HG03342 (cell line): ENCODE data around the gene ATCAY.
"Not testable (repeated sequence)": the region's sequence is repeated elsewhere in the genome, so short reads cannot be mapped to it uniquely, and the experiment has no call there.

Experiments used
- ATAC-seq: cut with Tn5 transposase; IDR thresholded peaks from one replicate; pipeline ENCODE4 v1.9.1; 2021; ENCODE audit warnings: mild to moderate bottlenecking, moderate library complexity; ENCODE audit not compliant: unreplicated experiment

Gene ATCAY

DNA sequence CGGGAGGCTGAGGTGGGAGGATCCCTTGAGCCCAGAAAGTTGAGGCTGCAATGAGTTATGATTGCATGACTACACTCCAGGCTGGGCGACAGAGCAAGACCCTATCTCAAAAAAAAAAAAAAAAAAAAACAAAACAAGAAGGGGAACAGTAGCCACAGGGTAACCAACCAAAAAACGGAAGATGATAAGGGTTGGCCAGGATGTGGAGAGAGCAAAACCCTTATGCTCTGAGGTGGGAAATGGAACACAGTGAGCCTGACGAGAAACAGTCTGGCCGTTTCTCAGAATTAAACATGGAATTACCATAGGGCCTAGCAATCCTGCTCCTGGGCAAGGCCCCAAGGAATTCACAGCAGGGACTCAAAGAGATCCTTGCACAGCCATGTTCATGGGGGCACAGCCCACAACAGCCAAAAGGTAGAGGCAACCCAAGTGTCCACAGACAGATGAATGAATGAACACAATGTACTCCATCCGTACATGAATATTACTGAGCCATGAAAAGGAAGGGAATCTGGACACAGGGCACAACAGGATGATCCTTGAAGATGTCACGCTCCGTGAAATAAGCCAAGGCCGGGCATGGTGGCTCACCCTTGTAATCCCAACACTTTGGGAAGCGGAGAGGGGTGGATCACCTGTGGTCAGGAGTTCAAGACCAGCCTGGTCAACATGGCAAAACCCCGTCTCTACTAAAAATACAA lies 63.7 kb downstream of the ATCAY start:
- no peak for ATAC-seq

DNA sequence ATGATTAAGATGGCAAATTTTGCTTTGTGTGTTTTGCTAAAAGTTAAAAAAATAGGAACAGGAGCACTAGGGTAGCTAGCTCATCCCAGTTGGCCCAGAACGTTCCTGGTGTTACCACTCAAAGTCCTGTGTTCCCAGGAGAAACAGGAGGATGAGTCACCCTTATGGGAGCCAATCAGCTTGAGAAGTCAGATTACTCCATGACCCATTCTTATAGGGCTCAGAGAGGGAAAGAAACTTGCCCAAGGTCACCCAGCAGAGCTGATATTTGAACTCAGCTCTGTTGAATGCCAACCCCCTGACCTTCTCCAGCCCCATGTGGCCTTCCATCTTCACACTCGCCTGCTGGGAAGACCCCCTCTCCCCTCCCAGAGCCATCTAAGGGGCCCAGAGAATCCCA lies 65.4 kb downstream of the ATCAY start:
- no peak for ATAC-seq

DNA sequence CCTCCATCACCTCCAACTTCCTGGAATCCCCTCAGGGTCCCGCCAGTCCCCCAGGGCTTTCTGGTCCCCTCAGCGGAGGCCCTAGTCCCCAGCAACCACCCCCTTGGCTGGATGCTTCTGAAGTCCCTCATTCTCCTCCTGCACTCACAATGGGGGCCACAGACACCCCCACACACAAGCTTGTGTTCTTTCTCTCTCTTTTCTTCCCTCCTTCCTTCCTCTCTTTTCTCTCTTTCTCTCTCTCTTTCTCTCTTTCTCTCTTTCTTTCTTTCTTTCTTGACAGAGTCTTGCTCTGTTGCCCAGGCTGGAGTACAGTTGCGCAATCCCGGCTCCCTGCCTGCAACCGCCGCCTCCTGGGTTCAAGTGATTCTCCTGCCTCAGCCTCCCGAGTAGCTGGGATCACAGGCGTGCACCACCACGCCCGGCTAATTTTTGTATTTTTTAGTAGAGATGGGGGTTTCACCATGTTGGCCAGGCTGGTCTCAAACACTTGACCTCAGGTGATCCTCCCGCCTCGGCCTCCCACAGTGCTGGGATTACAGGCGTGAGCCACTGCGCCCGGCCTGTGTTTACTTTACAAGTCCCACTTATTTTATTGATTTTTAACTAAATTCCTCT lies 66.9 kb downstream of the ATCAY start:
- not testable (repeated sequence) for ATAC-seq

DNA sequence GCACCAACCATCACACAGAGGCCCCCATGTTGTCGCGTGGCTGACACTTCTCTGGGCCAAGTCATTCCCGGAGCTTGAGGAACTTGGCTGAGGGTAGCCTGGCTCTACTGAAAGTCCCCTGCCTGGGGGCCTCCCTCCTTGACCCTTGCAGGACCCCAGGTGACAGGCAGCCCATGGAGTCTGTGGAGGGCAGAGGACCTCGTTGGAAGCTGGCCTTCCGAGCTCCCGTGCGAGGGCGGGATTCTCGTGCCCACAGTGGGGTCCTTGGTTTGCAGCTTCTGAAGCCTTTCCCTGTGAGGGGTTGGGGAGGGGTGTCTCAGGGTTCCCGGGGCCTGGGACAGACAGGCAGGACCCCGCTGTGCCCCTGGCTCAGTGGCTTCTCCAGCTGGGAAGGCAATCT lies 68.8 kb downstream of the ATCAY start:
- no peak for ATAC-seq

DNA sequence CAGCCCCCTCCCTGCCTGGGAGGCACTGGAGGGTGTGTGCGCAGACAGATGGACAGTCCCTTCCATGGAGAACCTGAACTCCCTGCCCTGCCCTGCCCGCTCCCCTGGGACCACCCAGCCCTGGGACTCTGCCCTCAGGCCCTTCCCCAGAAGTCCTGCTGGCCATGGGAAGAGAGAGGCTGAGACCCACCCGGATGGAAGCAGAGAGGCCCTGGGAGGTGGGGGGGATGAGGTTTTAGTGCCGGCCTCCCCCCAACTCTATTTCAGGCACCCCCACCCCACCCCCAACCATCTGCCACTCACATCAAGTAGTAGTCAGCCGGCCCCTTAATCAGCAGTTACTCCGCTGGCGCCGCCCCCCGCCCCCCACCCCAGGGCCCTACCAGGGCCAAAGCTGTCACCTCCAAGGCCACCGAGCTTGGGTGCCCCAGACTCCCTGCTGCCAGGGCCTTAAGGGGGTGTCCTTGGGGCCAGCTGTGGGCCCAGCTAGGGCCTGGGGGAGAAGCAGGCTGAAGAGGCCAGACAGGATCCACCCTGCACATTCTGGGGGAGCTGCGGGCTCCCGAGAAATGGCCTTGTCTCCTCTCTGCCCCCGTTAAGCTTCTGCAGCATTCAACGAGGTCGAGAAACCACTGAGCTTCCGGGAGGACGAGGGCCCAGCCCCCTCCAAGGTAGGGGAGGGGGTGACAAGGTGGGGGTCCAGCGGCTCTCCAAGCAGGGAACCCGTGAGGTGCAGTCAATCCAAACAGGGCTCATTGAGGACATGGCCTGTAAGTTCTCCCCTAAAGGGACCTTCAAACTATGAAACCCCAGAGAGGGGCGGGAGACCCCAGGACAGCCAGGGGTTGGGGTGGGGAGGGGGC lies 69.7 kb downstream of the ATCAY start:
- no peak for ATAC-seq

DNA sequence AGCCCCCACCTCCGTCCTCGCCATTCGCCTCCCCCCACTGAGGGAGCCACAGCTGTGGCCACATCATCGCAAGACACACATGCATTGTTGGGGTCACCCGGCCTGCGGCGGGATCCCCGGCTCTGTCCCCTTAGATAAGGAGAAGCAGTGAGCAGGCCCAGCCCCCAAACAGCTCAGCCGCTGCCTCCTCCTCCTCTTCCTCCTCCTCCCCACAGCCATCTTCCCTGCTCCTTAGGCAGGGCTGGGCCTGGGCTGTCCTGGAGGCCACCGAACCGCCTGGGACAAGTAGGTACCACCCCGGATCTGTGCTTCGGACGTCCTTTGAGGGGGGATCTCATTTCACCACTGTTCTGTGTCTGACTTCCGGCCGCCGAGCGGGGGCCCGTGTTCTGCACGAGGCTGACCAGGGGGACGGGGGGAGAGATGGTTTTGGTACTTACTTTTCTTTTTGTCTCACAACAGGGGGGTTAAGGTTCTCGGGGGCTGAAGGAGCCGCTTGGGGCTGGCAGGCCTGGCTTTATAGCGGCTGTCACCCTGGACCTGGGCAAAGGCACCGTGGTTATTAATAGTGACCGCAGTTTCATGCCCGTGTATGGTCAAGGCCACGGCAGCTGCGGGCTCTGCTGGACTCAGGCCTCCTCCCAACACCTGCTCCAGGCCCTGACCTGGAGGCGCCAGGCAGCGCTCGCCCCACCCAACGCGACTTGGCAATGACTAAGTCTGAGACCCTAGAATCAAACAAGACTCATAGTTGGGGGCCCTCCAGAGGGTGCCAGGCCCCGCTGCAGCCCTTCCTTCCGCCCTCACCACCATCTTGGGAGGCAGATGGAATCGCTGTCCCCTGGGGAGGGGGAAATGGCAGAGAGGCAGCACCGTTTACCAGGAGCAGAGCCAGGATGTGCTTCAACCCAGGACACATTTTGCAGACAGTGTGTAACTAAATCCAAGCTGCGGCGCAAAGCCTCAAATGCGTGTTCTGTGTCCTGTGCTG lies 70.7 kb downstream of the ATCAY start:
- ATAC-seq, result no peak

DNA sequence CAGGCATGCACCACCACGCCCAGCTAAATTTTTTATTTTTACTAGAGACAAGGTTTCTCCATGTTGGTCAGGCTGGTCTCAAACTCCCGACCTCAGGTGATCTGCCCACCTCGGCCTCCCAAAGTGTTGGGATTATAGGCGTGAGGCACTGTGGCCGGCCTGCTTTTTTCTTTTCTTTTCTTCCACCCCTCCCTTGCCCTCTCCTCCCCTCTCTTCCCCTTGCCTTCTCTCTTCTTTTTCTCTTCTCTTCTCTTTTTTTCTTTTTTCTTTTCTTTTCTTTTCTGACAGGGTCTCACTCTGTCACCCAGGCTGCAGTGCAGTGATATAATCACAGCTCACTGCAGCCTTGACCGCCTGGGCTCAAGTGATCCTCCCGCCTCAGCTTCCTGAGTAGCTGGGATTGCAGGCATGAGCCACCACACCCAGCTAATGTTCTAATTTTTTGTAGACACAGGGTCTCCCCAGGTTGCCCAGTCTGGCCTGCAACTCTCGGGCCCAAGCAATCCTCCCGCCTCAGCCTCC lies 72.3 kb downstream of the ATCAY start:
- ATAC-seq, result not testable (repeated sequence)

DNA sequence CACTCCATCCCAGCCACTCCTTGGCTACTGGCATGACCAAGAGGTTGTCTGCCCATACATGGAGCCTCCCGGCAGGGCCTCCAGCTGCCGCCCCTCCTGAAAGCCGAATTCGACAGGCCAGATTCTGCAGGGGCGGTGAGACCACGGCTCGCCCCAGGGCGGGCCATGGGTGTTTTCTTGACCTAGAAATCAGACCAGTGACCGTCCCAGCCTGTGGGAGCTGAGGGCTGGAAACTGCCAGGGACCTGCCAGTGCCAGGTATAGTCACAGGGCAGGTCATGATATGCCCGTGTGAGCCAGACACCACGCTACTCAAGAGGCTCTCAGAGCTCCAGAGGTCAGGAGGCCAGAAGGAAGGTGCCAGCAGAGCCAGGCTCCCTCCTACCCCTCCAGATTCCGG lies 73.6 kb downstream of the ATCAY start:
- no peak for ATAC-seq

DNA sequence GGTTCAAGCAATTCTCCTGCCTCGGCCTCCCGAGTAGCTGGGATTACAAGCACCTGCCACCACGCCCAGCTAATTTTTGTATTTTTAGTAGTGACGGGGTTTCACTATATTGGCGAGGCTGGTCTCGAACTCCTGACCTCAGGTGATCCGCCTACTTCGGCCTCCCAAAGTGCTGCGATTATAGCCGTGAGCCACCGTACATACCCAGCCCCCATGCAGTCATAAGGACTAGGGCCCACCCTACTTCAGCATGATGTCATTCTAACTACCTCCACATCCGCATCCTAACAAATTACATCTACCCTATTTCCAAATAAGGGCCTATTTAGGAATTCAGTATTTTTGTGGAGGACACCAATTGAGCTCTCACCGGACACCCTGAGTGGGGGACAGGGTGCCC lies 74.8 kb downstream of the ATCAY start:
- not testable (repeated sequence) for ATAC-seq

DNA sequence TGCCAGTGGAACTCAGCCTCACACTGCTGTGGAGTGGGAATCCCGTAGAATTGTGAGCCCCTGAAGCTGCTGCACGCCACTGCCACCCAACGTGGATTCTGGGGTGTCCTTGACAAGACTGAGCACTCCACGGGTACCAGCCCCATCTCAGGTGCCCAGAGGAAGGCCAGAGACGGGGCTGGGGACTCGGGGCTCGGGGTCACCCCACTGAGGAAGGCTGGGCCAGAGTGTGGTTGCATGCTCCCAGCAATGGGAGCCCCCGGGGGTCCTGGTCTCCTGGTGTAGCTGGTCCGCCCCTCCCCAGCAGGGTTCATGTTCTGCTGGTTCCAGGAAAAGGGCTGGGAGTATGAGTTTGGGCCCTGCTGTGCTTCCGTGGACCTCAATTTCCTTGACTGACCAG lies 75.2 kb downstream of the ATCAY start:
- no peak for ATAC-seq

DNA sequence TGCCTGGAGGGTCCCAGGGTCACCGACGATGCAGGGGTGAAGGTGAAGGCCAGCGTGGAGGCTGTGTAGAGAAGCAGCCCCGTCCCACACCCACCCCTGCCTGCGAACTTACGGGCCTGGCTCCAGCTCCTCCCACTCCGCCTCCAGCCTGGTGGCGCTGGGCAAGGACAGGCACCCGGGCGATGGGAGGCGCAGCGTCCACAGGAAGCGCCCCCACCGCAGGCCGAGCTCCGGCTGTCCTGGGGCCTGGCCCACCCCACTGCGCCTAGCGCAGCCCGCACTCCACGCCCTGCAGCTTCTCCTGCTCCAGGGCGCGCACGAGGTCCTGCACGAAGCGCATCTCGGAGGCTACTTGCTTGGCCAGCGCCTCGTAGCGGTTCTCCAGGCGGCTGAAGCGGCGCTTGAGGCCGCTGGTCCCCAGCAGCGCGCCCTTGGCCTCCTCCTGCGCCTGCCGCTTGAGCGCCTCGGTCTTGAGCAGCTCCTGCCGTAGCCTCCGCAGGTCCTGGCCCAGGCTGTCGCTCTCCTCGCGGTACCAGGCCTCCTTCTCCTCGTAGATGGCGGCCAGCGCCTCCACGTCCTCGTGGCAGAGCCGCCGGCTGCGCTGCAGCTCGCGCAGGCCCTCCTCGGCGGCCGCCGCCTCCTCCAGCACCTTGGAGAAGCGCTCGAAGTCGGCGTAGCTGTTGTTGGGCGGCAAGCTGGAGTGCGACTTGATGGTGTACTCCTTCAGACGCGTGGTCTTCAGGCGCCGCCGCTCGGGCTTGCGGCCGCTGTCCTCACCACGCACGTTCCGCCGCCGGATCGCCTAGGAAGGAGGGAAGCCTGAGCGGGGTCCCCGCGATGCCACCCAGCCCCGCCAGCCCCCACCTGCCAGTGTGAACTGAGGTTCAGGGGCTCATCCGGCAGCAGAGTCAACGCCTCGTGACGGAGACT lies 78.6 kb downstream of the ATCAY start:
- ATAC-seq, result no peak

DNA sequence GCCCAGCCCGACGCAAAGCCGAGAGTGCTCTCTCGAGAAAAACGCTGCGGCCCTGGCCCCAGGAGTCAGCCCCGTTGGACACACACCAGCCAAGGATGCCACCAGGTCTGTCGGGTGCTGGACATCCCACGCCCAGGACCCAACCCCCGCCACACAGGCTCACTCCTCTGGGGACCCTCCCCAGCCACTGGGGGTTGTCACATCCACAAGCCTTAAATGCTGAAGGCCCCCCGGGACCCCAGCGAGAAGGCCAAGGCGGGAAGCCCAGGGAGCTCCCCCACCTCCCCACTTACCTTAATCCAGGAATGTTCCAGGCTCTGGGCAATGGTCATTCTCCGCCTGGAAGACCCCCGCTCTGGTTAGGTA lies 79.3 kb downstream of the ATCAY start:
- no peak for ATAC-seq

DNA sequence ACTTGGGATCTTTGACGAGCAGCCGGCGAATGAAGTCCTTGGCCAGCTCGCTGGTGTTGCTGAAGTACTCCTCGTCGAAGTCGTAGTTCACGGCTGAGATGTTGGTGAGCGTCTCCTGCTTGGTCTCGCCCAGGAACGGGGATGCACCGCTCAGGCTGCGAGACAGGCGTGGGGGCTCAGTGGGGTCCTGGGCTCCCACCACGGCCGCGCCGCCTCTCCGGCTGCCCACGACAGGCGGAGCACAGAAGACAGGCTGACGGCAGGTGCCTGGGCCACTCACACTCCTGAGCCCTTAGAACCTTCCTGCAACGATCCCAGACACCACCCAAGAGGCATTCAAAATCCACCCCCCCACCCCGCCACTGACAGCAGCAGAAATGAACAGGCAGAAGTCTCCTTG lies 80.5 kb downstream of the ATCAY start:
- no peak for ATAC-seq

DNA sequence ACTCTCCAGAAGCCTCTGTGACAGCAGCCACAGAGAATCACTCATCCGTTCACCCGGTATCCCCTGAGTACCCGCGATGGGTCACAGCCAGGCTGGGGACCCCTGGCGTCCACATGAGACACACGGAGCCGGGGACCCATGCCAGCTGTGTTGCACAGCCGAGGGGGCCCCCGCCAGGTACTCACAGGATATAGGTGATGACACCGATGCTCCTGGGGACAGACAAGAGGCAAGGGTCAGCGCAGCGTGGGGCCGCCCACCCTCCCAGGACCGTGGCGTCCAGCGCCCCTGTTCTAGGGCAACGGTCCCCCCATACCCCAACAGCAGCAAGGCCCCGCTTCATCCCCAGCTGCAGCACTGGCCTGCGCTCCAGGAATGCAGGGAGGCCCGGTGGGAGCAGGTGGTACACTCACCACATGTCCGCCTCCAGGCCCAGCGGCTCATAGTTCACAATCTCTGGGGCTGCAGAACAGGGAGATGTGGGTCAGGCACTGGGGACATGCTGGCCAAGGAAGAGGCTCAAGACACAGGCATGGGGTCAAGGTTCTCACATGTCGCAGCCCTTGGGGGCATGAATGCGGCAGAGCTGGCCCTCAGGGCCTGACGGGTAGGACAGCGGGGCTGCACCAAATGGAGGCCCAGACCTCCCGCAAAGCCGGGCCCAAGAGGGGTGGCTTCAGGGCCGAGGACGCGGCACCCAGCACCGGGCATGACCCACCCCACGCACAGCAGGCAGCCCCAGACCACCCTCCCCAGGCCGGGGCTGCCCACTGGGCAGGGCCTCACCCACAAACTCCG lies 83.2 kb downstream of the ATCAY start:
- no peak for ATAC-seq

DNA sequence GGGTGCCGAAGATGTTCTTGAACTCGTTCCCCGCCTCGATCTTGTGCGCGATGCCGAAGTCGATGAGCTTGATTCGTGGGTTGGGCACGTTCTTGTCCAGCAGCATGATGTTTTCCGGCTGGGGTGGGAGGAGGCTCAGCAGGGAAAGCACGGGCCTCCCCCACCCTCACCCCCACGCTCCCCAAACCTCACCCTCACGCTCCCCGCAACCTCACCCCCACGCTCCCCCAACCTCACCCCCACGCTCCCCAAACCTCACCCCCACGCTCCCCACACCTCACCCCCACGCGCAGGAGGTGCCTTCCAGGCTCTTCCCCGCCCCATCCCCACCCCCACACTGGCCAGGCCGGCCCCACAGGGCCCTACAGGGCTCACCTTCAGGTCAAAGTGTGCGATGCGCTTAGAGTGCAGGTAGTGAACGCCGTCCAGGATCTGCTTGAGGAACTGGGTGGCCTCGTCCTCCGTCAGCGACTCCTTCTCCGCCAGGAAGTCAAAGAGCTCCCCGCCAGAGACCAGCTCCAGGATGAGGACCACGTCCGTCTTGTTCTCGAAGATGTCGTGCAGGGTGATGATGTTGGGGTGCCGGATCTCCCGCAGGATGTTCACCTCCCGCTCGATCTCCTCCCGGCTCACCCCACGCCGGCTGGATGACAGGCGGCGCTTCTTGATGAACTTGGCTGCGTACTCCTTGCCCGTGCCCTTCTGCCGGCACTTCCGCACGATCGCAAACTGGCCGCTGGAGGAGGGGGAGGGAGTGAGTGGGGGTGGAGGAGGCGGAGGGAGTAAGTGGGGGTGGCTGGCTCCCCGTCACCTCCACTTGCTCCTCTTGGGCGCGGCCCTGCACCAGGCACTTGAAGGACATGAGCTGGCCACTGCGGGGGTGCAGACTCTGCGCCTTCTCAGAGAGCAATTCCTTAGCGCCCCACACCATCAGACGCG lies 84.0 kb downstream of the ATCAY start:
- ATAC-seq, result no peak

DNA sequence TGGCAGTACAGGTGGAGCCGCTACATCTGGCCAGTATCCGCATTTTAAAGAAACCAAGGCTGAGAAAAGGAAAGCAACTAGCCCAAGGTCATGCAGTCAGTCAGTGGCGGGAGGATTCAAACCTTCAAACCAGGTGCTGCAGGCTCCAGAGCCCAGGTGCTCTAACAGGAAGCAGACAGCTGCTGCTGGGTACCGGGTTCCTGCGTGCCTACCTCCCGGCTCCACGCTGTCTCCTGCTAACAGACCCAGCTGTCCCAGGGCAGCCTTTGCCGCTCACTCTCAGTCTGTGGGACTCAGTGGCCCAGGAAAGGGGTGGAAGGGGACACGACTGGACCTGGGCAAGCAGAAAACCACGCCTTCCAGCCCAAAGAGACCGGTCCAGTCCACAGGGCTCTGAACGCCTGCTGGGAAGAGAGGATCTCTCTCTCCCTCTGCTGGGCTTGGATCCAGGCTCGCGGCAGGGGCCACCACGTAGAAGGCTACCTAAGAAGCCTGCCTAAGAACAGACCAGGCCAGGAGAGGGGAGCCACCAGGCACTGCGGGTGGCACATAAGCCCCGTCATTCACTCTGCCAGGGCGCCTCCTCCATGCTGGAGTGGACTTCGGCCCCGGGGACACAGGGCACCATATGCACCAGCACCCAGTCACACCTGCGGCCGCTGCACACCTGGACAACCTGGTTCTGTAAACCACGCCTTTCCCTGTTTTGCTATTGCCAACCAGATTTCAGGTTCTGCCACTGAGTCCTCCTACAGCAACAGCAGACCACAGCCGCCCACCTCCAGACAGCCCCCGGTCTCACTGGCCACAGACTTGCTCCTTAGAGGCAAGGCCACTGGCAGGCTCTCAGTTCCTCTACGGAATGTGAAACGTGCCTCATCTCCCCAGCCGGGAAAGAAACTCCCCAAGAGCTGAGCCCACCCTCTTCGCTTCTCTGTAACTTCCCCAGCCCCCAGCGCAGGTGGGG lies 85.8 kb downstream of the ATCAY start:
- ATAC-seq, result no peak
